Activated T-cell treated with anti-CD3 and anti-CD28 coated beads for 1 hour (primary cell): Measurements from ENCODE around the gene FMN1.

ENCODE experiments used
- DNase-seq: peaks from one replicate; pipeline ENCODE4 v3.0.0-alpha.2; 2020; ENCODE audit warnings: low read depth

The FMN1 gene

DNA sequence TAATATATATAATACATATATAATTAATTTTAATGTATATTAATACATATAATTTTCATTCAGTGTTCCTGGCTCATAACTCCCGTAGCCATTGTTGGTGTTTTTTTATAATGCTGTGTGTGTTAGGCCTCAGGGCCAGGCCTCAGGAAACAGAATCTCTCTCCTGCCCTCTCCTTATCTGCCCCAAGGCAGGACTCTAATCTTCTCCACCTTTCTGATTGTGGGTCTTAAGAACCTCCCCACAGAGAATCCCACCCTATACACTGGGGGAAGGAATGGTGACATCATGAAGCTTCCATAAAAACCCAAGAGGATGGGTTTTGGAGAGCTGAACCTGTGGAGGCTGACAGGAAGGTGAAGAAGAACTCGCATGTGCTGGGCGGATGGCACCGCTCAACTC lies 4.0 kb upstream of the FMN1 start:
- DNase-seq, result no peak

GRCh38 chr15:33197636-33198035 lies 3.1 kb upstream of the FMN1 start:
- DNase-seq, result no peak

GRCh38 chr15:33194237-33194636 lies 277 bp downstream of the FMN1 start:
- peak; percentile 1 for DNase-seq

DNA sequence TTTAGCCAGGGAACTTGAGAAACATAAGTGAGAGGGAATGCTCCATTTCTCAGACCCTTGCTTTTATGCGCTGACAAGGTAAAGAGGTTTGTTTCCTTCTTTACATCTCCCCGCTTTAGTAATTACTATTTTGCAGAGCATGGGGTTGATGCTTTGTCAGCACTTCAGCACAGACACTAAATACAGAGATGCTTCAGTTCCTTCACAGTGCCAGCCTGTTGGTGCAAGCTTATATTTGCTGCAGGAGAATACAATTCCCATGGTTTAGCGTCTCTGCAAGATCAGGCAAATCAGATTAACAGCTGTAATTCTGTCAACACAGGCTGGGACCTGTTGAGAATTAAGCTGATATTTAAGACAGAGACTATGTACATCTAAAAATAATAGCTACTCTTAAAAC lies 2.9 kb downstream of the FMN1 start:
- no peak for DNase-seq

- no peak for DNase-seq
These were observed 4.0 kb downstream of the FMN1 start for GRCh38 chr15:33190539-33190938.

DNA sequence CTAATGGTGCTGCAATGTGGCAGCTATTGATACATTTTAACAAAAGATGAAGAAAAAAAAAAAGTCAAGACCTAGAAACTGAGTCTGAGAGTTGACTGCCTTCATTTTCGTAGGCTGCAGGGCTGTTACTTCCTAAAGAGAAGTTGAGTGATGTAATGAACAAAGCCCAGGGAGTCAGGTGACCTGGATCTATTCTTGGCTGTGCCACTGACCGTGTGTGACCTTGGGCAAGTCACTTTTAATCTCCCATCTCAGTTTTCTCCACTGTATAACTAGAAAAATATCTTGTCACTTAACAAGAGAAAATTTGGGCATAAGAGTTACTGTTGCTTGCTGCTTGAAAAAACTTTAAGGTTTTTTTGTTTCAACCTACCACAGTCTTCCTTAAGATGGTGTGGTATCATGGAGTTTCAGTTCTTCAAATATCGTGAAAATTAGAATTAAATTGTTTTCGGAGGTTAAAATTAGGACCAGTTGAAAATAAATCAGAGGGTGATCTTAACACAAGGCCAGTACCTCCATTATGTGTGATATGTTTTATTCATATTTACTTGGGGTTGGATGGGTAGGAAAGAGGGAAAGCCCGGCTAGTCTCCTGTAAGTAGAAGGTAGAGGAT lies 5.8 kb downstream of the FMN1 start:
- no peak for DNase-seq

DNA sequence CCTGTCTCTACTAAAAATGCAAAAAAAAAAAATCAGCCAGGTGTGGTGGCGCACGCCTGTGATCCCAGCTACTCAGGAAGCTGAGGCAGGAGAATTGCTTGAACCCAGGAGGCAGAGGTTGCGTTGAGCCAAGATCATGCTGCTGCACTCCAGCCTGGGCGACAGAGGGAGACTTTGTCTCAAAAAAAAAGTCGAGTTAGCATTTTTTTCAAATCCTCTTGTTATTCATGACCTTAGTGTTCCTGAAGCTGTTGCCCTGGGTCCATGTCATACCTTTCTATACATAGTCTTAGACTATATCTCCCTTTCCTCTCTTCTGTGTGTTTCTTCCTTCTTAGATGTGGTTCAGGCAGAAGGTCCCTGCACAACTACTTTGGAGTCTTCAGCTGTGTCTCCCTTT lies 6.4 kb downstream of the FMN1 start:
- DNase-seq, result no peak

DNA sequence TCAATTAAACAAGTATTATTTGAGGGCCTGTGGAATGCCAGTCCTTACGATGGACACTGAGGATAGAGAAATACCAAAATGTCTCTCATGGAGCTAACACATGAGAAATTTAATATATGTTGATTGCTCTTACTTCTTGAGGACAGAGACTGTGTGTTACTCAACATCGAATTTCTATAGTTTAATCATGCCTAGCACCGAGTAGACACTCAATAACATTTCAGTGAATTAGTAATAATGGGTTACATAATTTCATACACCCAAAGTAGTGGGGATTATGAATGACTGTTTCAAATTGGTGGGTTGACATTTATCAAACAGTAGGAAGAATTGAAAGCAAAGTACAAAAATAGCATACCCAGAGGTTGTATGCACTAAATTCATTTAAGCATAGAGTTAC lies 11.2 kb downstream of the FMN1 start:
- DNase-seq, result no peak

DNA sequence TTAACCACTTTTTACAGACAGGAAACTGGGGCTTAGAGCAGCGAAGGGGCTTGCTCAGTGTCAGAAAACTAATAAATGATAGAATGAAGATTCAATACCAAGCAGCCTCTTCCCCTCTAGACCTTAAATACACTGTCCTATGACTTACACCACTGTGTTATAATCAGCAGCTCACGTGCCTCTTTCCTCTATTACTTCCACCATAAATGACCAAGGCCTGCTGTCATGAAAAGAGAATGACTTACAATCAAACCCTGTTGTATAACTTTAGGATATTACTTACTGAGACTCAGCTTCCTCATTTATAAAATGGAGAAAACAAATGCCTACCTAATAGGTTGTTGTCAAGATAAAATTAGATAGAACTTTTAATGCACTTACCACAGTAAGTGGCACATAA lies 11.6 kb downstream of the FMN1 start:
- no peak for DNase-seq

GRCh38 chr15:33182278-33182905 lies 12.1 kb downstream of the FMN1 start:
- no peak for DNase-seq

GRCh38 chr15:33179874-33180273 lies 14.6 kb downstream of the FMN1 start:
- no peak for DNase-seq

- DNase-seq, result no peak
These were observed 23.3 kb downstream of the FMN1 start for GRCh38 chr15:33171202-33171601.

GRCh38 chr15:33169625-33170024 lies 24.9 kb downstream of the FMN1 start:
- no peak for DNase-seq

DNA sequence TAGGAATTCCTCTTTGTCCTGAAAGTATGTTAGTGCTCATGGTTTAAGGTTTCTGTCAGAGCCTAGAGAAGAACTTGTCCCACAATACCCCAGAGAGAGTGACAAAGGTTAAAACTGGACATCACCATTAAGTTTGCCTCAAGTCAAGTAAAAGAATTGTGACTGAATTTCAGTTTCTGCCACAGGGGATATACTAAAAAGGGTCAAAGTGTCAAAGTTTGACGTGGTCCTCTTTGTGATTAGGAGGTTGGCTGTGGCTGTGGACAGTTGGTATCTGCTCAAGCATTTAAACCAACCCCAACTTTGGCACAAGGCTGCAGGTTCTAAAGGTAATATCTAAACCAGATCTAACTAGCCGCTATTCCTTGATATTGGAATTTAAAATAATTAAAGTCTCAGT lies 26.1 kb downstream of the FMN1 start:
- DNase-seq, result no peak

DNA sequence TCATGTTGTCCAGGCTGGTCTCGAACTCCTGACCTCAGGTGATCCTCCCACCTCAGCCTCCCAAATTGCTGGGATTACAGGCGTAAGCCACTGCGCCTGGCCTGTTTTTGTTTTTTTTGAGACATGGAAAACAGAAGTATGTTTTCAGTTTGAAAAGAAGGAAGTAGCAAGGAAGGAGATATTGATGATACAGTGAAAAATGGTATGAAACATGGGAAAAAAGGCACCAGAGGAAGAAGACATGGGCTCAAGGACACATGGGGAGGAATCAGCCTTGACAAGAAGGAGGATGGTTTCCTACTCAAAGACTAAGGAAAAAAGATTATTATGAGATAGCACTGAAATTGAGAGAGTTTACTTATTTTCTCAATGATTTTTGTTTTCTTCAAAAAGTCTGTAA lies 30.7 kb downstream of the FMN1 start:
- no peak for DNase-seq

- no peak for DNase-seq
These were observed 33.3 kb downstream of the FMN1 start for GRCh38 chr15:33161209-33161608.

- no peak for DNase-seq
These were observed 33.8 kb downstream of the FMN1 start for GRCh38 chr15:33160581-33161165.

- no peak for DNase-seq
These were observed 34.6 kb downstream of the FMN1 start for GRCh38 chr15:33159726-33160453.

DNA sequence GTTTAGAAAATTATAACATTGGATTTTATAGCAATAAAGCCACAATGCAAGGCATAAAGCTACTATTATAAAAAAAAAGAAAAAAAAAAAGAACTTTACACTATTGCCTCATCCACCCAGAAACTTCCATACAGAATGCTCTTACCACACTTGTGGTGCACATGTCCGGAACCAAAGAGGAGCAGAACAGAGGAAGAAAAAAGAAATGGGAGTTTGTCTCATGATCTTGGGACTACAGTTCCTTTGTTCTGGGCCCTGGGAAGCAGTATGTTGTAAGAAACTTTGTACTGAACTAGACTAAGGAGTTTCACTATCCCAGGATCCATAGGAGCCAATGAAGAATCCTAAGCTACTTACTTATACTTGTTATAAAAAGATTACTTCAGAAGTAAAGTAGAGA lies 36.1 kb downstream of the FMN1 start:
- DNase-seq, result no peak

- no peak for DNase-seq
These were observed 37.0 kb downstream of the FMN1 start for GRCh38 chr15:33157371-33158037.

DNA sequence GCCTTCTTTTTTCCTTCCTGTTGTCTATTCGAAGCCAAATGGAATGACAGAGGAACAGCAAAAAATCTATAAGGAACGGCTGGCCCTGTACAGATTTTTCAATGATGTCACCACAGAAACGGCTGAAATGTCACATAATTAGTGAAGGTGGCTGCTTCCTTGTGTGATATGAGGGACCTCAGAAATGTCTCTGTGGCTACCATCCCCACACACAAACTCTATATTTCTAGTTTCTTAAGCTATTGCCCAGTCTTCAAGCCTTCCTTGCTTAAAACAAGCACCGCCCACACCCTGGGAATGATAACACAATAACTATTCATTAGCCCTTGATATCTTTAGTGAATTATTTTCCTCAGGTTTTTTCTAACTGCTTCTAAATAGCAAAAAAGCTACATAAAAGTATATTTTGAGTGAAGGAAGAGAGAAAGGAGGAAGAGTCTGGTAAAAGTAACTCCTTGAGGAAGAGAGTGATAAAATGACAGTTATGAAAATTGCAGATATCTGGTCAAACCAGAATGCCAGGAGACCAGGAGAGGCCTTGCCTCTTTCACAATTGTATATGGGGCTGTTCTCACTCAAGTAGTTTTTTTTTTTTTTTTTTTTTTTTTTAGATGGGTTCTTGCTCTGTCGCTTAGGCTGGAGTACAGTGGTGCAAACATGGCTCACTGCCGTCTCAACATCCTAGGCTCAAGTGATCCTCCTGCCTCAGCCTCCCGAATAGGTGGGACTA lies 38.7 kb downstream of the FMN1 start:
- DNase-seq, result no peak
